GM19463 (cell line): Measurements from ENCODE around the gene NF1.
A peak's percentile ranks its signal among the peaks of the same experiment; 100 is the strongest.
"Not testable (repeated sequence)": the region's sequence is repeated elsewhere in the genome, so short reads cannot be mapped to it uniquely, and the experiment has no call there.

Experiments used
- ATAC-seq: cut with Tn5 transposase; IDR thresholded peaks from one replicate; pipeline ENCODE4 v1.9.1; 2021; ENCODE audit warnings: mild to moderate bottlenecking, moderate library complexity; ENCODE audit not compliant: unreplicated experiment

NF1 gene

DNA sequence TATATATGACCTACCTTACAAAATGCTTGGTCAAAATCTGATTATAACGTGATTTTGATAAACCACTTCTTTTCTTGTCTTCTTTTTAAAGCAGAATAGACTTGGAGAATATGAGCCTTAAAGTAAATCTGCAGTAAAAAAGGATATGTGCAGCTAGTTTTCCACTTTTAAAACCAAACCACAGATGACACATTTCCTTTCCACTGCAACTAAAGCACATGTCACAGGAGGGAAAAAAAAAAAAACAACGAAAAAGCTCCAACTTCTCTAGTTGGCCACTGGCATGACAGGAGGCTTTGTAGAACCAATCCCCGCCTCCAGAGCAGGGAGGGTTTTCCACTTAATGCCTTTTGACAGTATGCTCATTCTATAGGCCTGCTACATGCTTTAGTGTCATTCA is 226.7 kb downstream of the NF1 start, which contains the start of gene EVI2A:
EVI2A (minus strand) TSS at position 142 of the 400 bp plus-strand sequence. CDS start 2,609 bp downstream, outside the sequence.
- ATAC-seq: peak; percentile 39

DNA sequence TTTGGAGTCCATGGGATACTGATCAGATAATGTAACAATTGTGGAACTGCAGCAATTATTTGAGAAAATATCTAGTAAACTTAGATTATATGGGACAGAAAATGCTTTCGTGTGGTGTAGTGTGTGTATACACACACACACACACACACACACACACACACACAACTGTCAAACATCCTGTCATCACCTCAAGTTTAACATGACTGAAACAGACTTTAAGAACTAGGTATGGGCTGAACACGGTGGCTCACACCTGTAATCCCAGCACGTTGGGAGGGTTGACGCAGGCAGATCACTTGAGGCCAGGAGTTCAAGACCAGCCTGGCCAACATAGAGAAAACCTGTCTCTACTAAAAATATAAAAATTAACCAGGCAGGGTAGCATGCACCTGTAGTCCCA is 227.2 kb downstream of the NF1 start:
- no peak for ATAC-seq

DNA sequence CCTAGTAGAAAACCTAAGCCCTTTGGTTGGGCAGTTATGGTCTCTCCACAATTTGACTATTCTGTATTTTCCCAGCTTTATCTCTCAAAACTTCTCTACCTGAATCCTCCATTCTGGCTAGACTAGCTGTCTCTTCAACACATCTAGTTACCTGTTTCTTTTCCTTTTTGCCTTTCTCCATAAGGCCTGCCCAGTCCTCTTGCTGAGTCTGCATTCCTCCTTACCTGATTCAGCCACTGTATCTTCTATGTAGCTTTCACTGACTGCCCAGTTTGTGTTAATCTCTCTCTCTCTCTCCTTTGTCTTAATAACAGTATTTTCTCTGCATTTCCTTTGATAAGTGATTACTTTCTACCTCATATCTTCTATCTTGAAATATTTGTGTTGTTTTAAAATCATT is 228.8 kb downstream of the NF1 start:
- ATAC-seq: no peak

DNA sequence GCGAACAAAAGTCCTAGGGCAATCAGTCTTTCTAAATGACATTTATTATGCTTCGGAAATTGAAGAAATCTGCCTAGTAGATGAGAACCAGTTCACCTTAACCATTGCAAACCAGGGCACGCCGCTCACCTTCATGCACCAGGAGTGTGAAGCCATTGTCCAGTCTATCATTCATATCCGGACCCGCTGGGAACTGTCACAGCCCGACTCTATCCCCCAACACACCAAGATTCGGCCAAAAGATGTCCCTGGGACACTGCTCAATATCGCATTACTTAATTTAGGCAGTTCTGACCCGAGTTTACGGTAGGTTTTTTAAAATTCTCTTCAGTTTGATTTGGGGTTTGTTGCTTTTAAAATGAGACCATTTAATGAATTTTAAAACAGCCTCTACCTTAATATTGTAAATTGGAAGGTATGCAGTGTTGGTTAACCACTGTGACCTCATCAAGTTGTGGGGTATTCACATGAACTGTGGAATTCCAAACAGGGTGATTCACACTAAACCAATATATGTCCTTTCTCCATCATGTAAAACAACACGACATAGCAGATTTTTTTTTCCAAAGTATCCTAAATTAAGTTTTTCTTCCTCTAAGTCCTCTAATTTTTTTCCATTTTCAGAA is 232.9 kb downstream of the NF1 start:
- no peak for ATAC-seq

DNA sequence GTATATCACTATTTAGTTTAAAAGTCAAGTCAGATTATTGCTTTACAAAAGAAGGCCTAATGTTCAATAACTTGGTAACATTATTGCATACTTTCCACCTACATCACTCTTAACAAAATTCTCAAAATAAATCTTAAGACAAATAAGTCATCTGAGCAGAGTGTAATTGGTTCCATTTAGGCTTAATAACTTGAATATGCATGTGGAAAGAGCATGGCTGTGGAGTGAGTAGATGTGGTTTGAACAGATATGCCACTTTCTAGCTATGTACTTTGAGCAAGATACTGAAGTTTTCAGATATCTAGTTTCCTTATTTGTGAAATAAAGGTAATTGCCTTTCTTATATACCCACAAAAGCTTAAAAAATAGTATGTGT is 233.4 kb downstream of the NF1 start:
- no peak for ATAC-seq

DNA sequence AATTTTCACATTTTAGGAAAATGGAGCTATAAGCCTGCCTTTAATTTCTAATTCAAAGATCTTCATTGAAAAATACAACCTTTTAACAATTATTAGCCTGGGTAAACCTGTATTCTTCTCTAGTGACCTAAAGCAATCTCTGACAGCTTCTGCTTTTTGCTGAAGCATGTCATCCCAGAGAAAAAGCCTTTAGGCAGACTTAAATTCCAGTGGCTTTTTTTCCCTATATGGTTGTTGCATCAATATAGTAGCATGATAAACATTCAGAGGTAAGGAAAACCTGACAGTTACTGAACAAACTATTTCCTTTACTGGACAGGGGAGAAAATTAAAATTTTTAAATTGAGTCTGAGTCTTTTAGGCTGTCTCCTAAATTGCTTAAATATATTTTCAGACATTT is 234.4 kb downstream of the NF1 start:
- ATAC-seq: no peak

DNA sequence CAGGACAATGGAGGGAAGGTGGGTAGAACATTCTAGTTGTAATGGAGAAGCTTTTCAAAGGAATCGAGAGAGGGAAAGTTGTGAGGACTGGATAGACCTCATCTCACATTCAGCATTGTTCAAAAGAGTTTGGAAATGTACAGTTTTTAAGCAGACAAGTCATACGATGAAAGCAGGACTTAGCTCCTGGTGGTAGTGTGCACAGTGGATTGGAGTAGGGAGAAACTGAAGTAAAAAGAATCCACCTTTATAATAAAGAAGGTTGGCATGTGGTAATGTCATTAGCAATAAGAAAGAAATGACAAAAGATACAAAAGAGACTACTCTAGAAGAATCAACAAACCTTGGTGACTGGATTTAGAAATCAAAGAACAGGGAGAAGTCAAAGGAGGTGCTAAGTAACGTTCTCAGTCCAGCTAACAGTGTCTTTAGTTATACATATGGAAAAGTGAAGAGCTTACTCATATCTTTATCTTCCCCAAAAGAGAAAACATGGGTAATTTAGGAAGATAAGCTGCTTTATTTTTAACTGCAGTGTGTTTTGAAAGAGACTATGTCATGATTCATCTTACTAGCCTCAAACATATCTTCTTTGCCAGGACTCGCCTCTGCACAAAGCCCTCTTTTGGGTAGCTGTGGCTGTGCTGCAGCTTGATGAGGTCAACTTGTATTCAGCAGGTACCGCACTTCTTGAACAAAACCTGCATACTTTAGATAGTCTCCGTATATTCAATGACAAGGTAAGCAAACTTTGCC is 245.3 kb downstream of the NF1 start:
- no peak for ATAC-seq

DNA sequence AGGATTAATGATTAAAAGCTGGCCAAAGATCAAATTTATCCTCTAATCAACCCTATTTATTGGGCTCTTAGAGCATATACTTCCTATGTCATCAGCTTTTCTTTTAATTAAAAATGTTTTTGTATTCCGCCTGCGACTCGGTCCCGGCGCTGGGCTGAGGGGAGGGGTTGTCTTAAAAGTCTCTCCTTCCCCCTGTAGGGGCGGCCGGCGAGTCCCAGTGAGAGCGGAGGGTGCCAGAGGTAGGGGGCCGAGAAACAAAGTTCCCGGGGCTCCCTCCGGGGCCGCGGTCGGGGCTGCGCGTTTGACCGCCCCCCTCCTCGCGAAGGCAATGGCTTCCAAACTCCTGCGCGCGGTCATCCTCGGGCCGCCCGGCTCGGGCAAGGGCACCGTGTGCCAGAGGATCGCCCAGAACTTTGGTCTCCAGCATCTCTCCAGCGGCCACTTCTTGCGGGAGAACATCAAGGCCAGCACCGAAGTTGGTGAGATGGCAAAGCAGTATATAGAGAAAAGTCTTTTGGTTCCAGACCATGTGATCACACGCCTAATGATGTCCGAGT is 250.5 kb downstream of the NF1 start:
- ATAC-seq: not testable (repeated sequence)

DNA sequence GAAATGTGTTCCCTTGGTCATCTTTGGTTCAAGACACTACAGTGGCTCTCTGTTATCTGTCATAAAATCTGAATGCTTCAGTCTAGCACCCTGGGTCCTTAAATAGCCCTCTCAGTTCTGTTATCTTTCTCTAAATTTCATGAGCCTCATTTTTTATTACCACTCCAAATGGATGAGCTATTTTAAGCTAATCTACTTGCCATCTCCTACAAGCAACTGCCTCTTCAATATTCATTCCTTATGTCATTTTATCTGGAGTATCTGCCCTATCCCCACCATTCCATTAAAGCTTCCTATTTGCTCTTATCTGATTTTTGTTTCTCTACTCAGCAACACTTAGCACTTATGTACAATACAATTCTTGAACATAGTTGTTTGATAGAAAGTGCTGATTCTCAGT is 254.7 kb downstream of the NF1 start:
- no peak for ATAC-seq

DNA sequence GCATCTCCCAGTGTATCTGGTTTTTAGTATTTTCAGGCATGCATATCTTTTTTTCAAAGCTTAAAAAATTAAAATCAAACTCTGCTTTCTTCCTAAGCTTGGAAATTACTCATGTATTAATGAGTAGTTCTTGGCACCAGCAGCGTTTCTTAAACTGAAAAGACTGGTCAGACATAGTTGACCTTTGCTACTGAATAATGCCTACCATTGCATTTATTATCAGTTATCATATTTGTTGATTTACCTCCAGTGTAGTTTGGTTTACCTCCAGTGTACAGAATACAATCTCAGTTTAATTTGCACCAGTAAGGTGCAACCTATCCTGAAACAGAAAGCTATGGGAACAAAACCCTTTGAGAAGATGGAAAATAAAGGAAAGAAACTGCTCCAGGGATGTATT is 261.2 kb downstream of the NF1 start:
- no peak for ATAC-seq

DNA sequence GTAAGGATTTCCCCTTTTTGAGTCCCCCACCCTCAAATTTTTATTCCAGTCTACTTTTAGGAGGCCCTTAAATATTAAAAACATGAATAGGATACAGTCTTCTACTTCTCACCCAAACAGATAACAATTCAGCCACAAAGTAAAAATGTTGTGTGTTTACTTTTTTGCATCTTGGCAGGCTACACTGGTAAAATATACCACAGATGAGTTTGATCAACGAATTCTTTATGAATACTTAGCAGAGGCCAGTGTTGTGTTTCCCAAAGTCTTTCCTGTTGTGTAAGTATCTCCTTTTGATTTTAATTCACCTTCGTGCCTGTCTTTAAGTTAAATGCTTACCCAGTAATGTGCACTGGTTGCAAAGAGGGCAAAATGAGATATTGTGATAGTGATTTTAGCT is 262.3 kb downstream of the NF1 start:
- ATAC-seq: no peak

DNA sequence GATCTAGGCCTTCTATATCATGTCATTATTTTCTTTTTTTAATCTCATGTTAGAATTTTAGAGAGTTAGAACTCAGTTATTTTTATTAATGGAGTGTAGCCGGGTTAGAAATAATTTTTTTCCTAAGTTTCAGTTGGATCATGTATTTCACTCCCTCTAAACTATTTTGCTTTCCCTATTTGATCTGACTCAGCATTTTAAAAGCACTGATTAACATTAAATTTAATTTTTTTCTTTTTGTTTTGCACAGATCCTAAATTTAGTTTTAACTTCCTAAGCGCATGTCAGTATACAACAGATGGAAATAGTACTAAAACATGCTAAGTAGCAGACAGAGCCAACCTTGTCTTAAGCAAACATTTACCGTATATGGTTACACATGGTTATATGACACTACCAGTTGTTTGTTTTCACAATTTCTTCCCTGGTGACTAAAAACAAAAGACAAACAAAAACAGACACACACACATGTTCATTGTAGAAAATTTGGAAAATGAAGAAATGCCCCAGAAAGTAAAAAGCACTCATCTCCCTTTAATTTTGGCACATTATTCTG is 263.1 kb downstream of the NF1 start:
- no peak for ATAC-seq

DNA sequence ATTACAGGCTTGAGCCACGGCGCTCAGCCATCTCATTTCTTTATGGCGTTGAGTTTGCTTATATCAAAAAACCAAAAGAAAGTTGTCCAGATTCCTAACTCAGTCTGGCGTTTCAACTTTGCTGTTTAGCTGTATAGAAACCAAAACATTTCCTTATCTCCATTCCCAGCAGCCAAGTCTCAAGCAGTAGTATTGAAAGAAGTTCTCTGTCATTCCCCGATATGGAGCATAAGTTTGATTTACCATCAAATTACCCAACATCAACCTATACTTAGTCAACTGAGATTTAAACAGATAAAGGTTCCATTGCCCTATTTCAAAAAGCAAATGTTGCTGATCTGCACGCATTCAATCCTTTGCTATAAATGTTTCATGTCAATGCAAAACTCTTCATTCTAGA is 269.2 kb downstream of the NF1 start:
- ATAC-seq: no peak

DNA sequence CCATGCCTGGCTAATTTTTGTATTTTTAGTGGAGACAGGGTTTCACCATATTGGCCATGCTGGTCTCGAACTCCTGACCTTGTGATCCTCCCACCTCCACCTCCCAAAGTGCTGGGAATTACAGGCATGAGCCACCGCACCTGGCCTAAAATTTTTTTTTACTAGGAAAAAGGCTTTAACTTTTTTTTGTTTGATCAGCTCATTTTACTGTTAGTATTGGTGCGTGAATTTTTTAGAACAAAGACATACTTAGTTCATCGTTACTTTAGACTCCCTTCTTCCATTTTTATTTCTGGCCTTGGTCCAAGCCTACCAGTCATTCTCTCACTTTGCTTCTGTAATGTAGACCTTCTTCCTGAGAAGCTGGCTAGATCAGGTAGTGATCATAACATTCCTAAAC is 271.3 kb downstream of the NF1 start:
- ATAC-seq: no peak

DNA sequence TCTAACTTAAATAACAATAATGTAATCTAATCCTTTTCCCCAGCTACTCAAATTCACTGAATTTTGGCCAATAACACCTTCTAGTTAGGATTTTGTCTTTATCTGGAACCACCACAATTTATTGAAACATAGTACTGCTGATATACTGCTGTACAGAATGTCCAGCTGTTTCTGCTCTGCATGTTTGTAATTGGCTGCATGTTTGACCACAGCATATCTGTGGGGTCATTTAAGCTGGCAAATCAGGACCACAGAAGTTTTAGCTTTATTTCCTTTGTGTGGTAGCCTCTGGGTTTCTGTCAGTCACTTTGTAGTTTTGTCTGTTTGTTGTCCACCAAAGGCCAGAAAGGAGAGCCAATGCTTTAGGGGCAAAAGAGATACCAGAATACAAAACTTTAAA is 274.5 kb downstream of the NF1 start:
- no peak for ATAC-seq

DNA sequence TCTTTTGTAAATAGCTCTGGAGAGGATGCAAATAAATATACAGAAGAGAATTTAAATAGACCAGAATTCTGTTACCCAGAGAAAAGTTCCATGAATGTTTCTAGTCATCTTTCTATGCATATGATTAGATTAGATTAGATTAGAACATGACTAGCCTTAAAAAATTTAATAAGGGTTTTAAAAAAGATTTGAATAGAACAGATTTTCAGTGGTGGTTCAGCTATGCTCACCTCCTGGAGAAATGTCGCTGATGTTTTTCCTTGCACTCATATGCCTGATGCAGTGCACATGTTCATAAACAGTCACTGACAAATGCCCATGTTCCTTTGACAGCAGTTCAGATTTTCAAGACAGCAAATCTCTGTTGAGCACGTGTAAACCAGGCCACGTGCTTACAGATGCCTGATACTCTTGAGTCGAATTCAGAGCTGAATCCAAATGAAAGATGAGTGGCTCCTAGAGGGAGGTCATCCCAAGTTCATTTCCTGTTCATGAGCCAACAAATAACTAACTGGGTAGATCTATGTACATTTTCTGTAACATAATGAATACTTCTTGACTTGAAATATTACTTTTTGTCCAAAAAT is 276.8 kb downstream of the NF1 start:
- no peak for ATAC-seq

DNA sequence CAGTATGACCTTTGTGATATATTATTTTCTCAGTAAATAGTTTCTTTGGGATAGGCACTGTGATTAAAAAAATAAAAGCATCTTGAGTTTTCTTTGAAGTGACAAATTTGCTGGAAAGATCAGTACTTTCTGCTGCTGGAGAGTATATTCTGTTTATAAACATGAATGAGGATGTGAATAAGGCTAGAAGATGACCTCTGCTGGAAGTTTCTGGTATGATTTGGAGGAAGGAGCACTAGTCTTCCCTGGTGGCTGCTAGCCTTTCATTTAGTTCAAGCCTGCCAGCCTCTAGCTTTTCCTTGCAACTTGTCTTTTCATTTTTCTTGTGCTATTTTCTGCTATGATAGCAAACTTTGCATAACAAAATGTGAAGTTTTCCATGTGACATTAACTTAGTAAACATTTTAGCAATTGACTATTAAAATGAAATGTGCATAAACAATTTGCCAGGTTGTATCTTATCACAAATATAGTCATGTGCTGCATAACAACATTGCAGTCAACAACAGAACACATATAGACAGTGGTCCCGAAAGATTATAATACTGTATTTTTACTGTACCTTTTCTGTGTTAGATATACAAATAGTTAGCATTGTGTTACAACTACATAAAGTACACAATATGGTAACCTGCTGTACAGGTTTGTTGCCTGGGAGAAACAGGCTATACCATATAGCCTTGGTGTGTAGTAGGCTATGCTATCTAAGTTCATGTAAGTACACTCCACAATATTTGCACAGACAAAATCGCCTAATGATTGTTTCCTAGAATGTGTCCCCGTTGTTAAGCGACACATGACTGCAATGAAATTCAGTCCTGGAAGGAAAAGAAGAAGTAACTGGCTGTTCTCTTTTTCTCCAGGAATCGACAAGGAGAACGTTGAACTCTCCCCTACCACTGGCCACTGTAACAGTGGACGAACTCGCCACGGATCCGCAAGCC is 278.6 kb downstream of the NF1 start:
- no peak for ATAC-seq

DNA sequence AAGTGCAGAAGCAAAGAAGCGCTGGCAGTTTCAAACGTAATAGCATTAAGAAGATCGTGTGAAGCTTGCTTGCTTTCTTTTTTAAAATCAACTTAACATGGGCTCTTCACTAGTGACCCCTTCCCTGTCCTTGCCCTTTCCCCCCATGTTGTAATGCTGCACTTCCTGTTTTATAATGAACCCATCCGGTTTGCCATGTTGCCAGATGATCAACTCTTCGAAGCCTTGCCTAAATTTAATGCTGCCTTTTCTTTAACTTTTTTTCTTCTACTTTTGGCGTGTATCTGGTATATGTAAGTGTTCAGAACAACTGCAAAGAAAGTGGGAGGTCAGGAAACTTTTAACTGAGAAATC is 279.3 kb downstream of the NF1 start:
- no peak for ATAC-seq

DNA sequence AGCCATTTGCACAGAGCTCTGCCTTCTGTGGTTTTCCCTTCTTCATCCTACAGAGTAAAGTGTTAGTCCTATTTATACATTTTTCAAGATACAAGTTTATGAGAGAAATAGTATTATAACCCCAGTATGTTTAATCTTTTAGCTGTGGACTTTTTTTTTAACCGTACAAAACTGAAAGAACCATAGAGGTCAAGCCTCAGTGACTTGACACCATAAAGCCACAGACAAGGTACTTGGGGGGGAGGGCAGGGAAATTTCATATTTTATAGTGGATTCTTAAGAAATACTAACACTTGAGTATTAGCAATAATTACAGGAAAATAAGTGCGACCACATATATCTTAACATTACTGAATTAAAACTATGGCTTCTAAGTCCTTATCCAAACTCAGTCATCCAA is 279.7 kb downstream of the NF1 start:
- ATAC-seq: no peak

DNA sequence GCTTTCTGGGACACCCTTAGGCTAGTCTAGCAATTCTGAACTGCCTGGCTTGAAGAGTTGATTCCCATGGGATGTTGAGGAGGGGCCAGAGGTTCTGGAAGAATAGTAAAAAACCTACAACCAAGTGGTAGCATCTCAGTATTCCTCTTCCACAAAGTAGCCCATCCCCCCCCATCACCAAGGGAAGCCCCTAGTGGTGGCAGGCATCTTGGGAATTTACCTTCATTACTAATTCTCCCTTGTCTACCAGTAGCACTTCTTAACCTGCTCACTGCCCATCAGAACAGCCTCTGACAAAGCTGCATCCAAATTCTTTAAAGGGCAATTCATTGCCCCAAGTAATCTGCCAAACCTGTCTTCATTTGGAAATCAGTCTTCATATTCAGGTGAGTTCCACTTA is 283.9 kb downstream of the NF1 start:
- no peak for ATAC-seq
